HEK293T (cell line): ENCODE data around the gene WTIP.
"Not testable (repeated sequence)": the region's sequence is repeated elsewhere in the genome, so short reads cannot be mapped to it uniquely, and the experiment has no call there.

ENCODE experiments used
- CTCF ChIA-PET: fragments of 350-600 bp; formaldehyde crosslinking; extraction: SDS; loops from one replicate; lab custom pipeline; 2021; ENCODE audit warnings: antibody characterized with exemption, inconsistent platforms; lab: Yijun Ruan, JAX
- POLR2A ChIA-PET: fragments of 350-600 bp; formaldehyde crosslinking; extraction: SDS; loops from one replicate; lab custom pipeline; 2020; ENCODE audit warnings: antibody characterized with exemption, inconsistent platforms; lab: Yijun Ruan, JAX
- DNase-seq: peaks from one replicate; pipeline ENCODE4 v3.0.0; 2012; ENCODE audit warnings: mixed read lengths; ENCODE audit errors: extremely low spot score
- ARNT ChIP-seq: fragments of 450-650 bp; IDR thresholded peaks from 2 replicates; pipeline ENCODE4 v1.6.1; 2017; ENCODE audit warnings: mild to moderate bottlenecking
- BHLHE40 ChIP-seq: fragments of 450-650 bp; IDR thresholded peaks from 2 replicates; pipeline ENCODE4 v1.6.1; 2016; ENCODE audit warnings: mild to moderate bottlenecking, moderate library complexity, borderline replicate concordance
- CTBP1 ChIP-seq: fragments of 450-650 bp; IDR thresholded peaks from 2 replicates; pipeline ENCODE4 v1.6.1; 2016; ENCODE audit warnings: borderline replicate concordance
- ELF4 ChIP-seq: fragments of 450-650 bp; IDR thresholded peaks from 2 replicates; pipeline ENCODE4 v1.6.1; 2017; ENCODE audit warnings: antibody characterized with exemption
- FOXA1 ChIP-seq: fragments of 450-650 bp; IDR thresholded peaks from 2 replicates; pipeline ENCODE4 v1.6.1; 2016; ENCODE audit warnings: mild to moderate bottlenecking
- FOXK2 ChIP-seq: fragments of 450-650 bp; IDR thresholded peaks from 2 replicates; pipeline ENCODE4 v1.6.1; 2016; ENCODE audit warnings: mild to moderate bottlenecking
- FOXM1 ChIP-seq: fragments of 450-650 bp; IDR thresholded peaks from 2 replicates; pipeline ENCODE4 v1.6.1; 2017; ENCODE audit warnings: mild to moderate bottlenecking, borderline replicate concordance
- HDGF ChIP-seq: fragments of 450-650 bp; IDR thresholded peaks from 2 replicates; pipeline ENCODE4 v1.6.1; 2017; ENCODE audit warnings: antibody characterized with exemption, borderline replicate concordance
- L3MBTL2 ChIP-seq: fragments of 450-650 bp; conservative IDR thresholded peaks from 2 replicates; pipeline ENCODE4 v1.6.1; 2016; ENCODE audit warnings: mild to moderate bottlenecking
- LEF1 ChIP-seq: fragments of 450-650 bp; IDR thresholded peaks from 2 replicates; pipeline ENCODE4 v1.6.1; 2017; ENCODE audit warnings: mild to moderate bottlenecking, borderline replicate concordance
- NFRKB ChIP-seq: fragments of 450-650 bp; IDR thresholded peaks from 2 replicates; pipeline ENCODE4 v1.6.1; 2016; ENCODE audit warnings: mild to moderate bottlenecking, moderate library complexity
- PKNOX1 ChIP-seq: fragments of 450-650 bp; IDR thresholded peaks from 2 replicates; pipeline ENCODE4 v1.6.1; 2016
- SP1 ChIP-seq: fragments of 450-650 bp; IDR thresholded peaks from 2 replicates; pipeline ENCODE4 v1.6.1; 2017
- SUZ12 ChIP-seq: fragments of 450-650 bp; IDR thresholded peaks from 2 replicates; pipeline ENCODE4 v1.6.1; 2016; ENCODE audit warnings: mild to moderate bottlenecking
- TARDBP ChIP-seq: fragments of 450-650 bp; IDR thresholded peaks from 2 replicates; pipeline ENCODE4 v1.6.1; 2016
- ZNF384 ChIP-seq: fragments of 450-650 bp; IDR thresholded peaks from 2 replicates; pipeline ENCODE4 v1.6.1; 2016

WTIP gene

GRCh38 chr19:34504809-34505291 lies 23.3 kb downstream of the WTIP start:
- no peak for TF ChIP-seq ZNF384
- no peak for TF ChIP-seq L3MBTL2
- TF ChIP-seq CTBP1, result no peak
- no peak for TF ChIP-seq SUZ12
- no peak for TF ChIP-seq NFRKB
- TF ChIP-seq FOXM1, result no peak
- no peak for TF ChIP-seq FOXA1
- no peak for TF ChIP-seq ARNT
- no peak for TF ChIP-seq LEF1
- no peak for TF ChIP-seq SP1
- no peak for TF ChIP-seq PKNOX1
- TF ChIP-seq FOXK2, result no peak
- no peak for DNase-seq
- POLR2A ChIA-PET, result no interaction called here
- CTCF ChIA-PET, result no interaction called here

- ChIA-PET CTCF (no interaction called here), POLR2A (no interaction called here)
- TF ChIP-seq L3MBTL2 (no peak), FOXM1 (no peak), FOXA1 (no peak), SP1 (no peak), NFRKB (no peak), ZNF384 (no peak), HDGF (no peak), BHLHE40 (no peak), ELF4 (no peak), ARNT (no peak), PKNOX1 (no peak), SUZ12 (no peak), LEF1 (no peak), TARDBP (no peak)
- no peak for DNase-seq
These were observed 23.9 kb downstream of the WTIP start for GRCh38 chr19:34505321-34506025.

DNA sequence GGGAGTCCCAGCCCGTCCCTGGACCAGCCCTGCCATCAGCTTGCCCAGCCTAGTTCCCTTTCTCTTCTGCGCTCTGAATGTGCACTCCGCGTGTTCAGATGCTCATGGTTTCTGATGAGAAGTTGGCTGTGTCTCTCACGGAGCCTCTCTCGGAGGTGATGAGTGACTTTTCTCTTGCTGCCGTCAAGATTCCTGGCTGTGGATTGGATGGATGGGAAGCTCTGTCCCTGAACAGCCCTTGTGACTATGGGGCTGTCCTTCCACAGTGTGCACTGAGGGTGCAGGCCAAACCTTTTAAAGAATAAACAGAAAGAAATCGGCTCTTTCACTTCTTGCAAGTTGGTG lies 24.4 kb downstream of the WTIP start:
- ChIA-PET POLR2A (no interaction called here), CTCF (no interaction called here)
- TF ChIP-seq ELF4 (no peak), NFRKB (no peak), LEF1 (no peak)
- no peak for DNase-seq

- TF ChIP-seq BHLHE40, result no peak
- no peak for TF ChIP-seq L3MBTL2
- TF ChIP-seq TARDBP, result no peak
- no peak for TF ChIP-seq ZNF384
- TF ChIP-seq PKNOX1, result no peak
- TF ChIP-seq NFRKB, result no peak
- TF ChIP-seq SUZ12, result no peak
- no peak for TF ChIP-seq CTBP1
- no peak for TF ChIP-seq LEF1
- TF ChIP-seq HDGF, result no peak
- no peak for TF ChIP-seq ARNT
- no peak for TF ChIP-seq ELF4
- no peak for TF ChIP-seq FOXA1
- TF ChIP-seq FOXM1, result no peak
- ChIA-PET POLR2A (no interaction called here), CTCF (no interaction called here)
- DNase-seq, result no peak
These were observed 26.0 kb downstream of the WTIP start for GRCh38 chr19:34507414-34508067.

GRCh38 chr19:34508540-34508939 lies 27.0 kb downstream of the WTIP start:
- POLR2A ChIA-PET, result no interaction called here
- CTCF ChIA-PET, result no interaction called here
- TF ChIP-seq PKNOX1, result no peak
- no peak for DNase-seq

- DNase-seq, POLR2A ChIA-PET: not testable (repeated sequence)
- CTCF ChIA-PET, result interaction anchor here (1.0 kb wide), 1 partner anchor 129 kb away, joined by 4 read pairs; no protein-coding TSS in a partner anchor
These were observed 29.3 kb downstream of the WTIP start for GRCh38 chr19:34510904-34511303.
